SK-N-SH (cell line): ENCODE results near the gene GYS1. TPM values are rescaled to one million over a fixed set of nuclear protein-coding genes. Genes with fewer than 3 reads are reported as not detected.

Source experiments
- CTCF ChIA-PET: fragments of 300-600, 350-600 bp; formaldehyde crosslinking; extraction: SDS; loops from one replicate; lab custom pipeline; 2021; lab: Yijun Ruan, JAX
- POLR2A ChIA-PET: fragments of 350-600 bp; sonication (Branson Sonifier 250); formaldehyde crosslinking; extraction: SDS; loops from one replicate; lab custom pipeline; 2020; ENCODE audit warnings: antibody characterized with exemption, inconsistent platforms; lab: Yijun Ruan, JAX
- DNase-seq: peaks from one replicate; pipeline ENCODE4 v3.0.0; 2012
- H2AFZ ChIP-seq: fragments of 200-600 bp; sonication (generic); 2 replicates; pipeline ENCODE4 v1.8.1; 2016; ENCODE audit warnings: antibody characterized with exemption, mild to moderate bottlenecking, low read depth
- H3F3A ChIP-seq: fragments of 200-600 bp; sonication (generic); replicated peaks from 2 replicates; pipeline ENCODE3; 2016; ENCODE audit warnings: antibody characterized with exemption, mild to moderate bottlenecking; ENCODE audit not compliant: insufficient read depth
- H3K27ac ChIP-seq, 2 experiments: fragments of 200-500 bp in 1 of 2; fragments of 200-600 bp in 1 of 2; sonication (Bioruptor generic) in 1 of 2; sonication (generic), shearing (Covaris generic) in 1 of 2; 2 replicates each; pipeline versions ENCODE4 v1.5.1 to v1.6.1; 2014 to 2016; ENCODE audit warnings: low read depth in 2 of 2, inconsistent platforms in 1 of 2, low read length in 1 of 2, mild to moderate bottlenecking in 1 of 2, mixed read lengths in 1 of 2
- H3K27me3 ChIP-seq: fragments of 200-600 bp; sonication (generic), shearing (Covaris generic); 2 replicates; pipeline ENCODE4 v1.6.1; 2016; ENCODE audit warnings: mixed run types; ENCODE audit not compliant: insufficient read depth
- H3K36me3 ChIP-seq, 2 experiments: fragments of 200-500 bp in 1 of 2; fragments of 200-600 bp in 1 of 2; sonication (Bioruptor generic) in 1 of 2; sonication (generic) in 1 of 2; replicated peaks in 1 of 2; 2 replicates each; pipeline versions ENCODE3 to v1.5.1; 2014 to 2016; ENCODE audit warnings: low read length in 1 of 2, mild to moderate bottlenecking in 1 of 2; ENCODE audit not compliant: insufficient read depth in 2 of 2, control insufficient read depth in 1 of 2
- H3K4me1 ChIP-seq, 2 experiments: fragments of 200-500 bp in 1 of 2; fragments of 200-600 bp in 1 of 2; sonication (Bioruptor generic) in 1 of 2; sonication (generic), shearing (Covaris generic) in 1 of 2; 2 replicates each; pipeline versions ENCODE4 v1.5.1 to v1.6.1; 2014 to 2016; ENCODE audit warnings: low read depth in 1 of 2, low read length in 1 of 2, mixed run types in 1 of 2; ENCODE audit not compliant: insufficient read depth in 2 of 2, control insufficient read depth in 1 of 2
- H3K4me2 ChIP-seq: fragments of 200-600 bp; sonication (generic), shearing (Covaris generic); 2 replicates; pipeline ENCODE4 v1.6.1; 2017; ENCODE audit warnings: mixed run types
- H3K4me3 ChIP-seq, 2 experiments: fragments of 200-500 bp in 1 of 2; fragments of 200-600 bp in 1 of 2; sonication (Bioruptor generic) in 1 of 2; sonication (generic), shearing (Covaris generic) in 1 of 2; 2 replicates each; pipeline versions ENCODE4 v1.5.1 to v1.8.1; 2014 to 2016; ENCODE audit warnings: low read depth in 2 of 2, inconsistent platforms in 1 of 2, low read length in 1 of 2, mild to moderate bottlenecking in 1 of 2, mixed read lengths in 1 of 2, moderate library complexity in 1 of 2
- H3K79me2 ChIP-seq: fragments of 200-600 bp; sonication (generic); 2 replicates; pipeline ENCODE4 v1.8.1; 2017; ENCODE audit warnings: mild to moderate bottlenecking; ENCODE audit not compliant: insufficient read depth
- H3K9ac ChIP-seq: fragments of 200-600 bp; sonication (generic); 2 replicates; pipeline ENCODE4 v1.6.1; 2017; ENCODE audit warnings: mixed run types
- H3K9me2 ChIP-seq: fragments of 200-600 bp; sonication (generic); 2 replicates; pipeline ENCODE4 v1.6.1; 2017; ENCODE audit warnings: mixed run types
- H3K9me3 ChIP-seq: fragments of 200-600 bp; sonication (generic); 2 replicates; pipeline ENCODE4 v1.6.1; 2017; ENCODE audit warnings: mixed run types, mild to moderate bottlenecking, moderate library complexity
- H4K20me1 ChIP-seq: fragments of 200-600 bp; sonication (generic); 2 replicates; pipeline ENCODE4 v1.6.1; 2017; ENCODE audit warnings: mild to moderate bottlenecking, mixed run types; ENCODE audit not compliant: insufficient read depth
- CHD2 ChIP-seq: fragments of 150-350 bp; IDR thresholded peaks from 2 replicates; pipeline ENCODE4 v1.6.1; 2018; ENCODE audit warnings: low read length; ENCODE audit not compliant: partially characterized antibody
- FOSL2 ChIP-seq: IDR thresholded peaks from 2 replicates; pipeline ENCODE4 v1.4.0; 2012; ENCODE audit warnings: low read depth, mild to moderate bottlenecking, moderate library complexity, borderline replicate concordance
- FOXM1 ChIP-seq: IDR thresholded peaks from 2 replicates; pipeline ENCODE4 v1.4.0; 2012; ENCODE audit warnings: low read depth, mild to moderate bottlenecking
- GABPA ChIP-seq: IDR thresholded peaks from 2 replicates; pipeline ENCODE4 v1.4.0; 2012; ENCODE audit warnings: low read depth, mild to moderate bottlenecking
- IRF3 ChIP-seq: fragments of 150-350 bp; IDR thresholded peaks from 2 replicates; pipeline ENCODE4 v1.6.1; 2016; ENCODE audit warnings: mild to moderate bottlenecking, low read depth, low read length
- MAX ChIP-seq: IDR thresholded peaks from 2 replicates; pipeline ENCODE4 v1.4.0; 2012; ENCODE audit warnings: low read depth
- MEF2A ChIP-seq: IDR thresholded peaks from 2 replicates; pipeline ENCODE4 v1.4.0; 2012; ENCODE audit warnings: low read depth, borderline replicate concordance
- MXI1 ChIP-seq: IDR thresholded peaks from 2 replicates; pipeline ENCODE4 v1.6.1; 2012; ENCODE audit warnings: mild to moderate bottlenecking, low read depth, low read length, improper control_type of control experiment
- NRF1 ChIP-seq: IDR thresholded peaks from 2 replicates; pipeline ENCODE4 v1.6.1; 2012; ENCODE audit warnings: low read depth, mild to moderate bottlenecking, low read length
- REST ChIP-seq: IDR thresholded peaks from 2 replicates; pipeline ENCODE4 v1.6.1; 2012; ENCODE audit warnings: mild to moderate bottlenecking, low read depth, low read length, moderate library complexity
- RXRA ChIP-seq: IDR thresholded peaks from 2 replicates; pipeline ENCODE4 v1.4.0; 2012; ENCODE audit warnings: low read depth, mild to moderate bottlenecking, borderline replicate concordance
- SMC3 ChIP-seq: IDR thresholded peaks from 2 replicates; pipeline ENCODE4 v1.6.1; 2012; ENCODE audit warnings: low read depth, low read length, improper control_type of control experiment
- TAF1 ChIP-seq: IDR thresholded peaks from 2 replicates; pipeline ENCODE4 v1.6.1; 2012; ENCODE audit warnings: low read depth, mild to moderate bottlenecking, low read length, moderate library complexity, borderline replicate concordance
- TCF12 ChIP-seq: IDR thresholded peaks from 2 replicates; pipeline ENCODE4 v1.4.0; 2012
- TEAD4 ChIP-seq: IDR thresholded peaks from 2 replicates; pipeline ENCODE4 v1.4.0; 2012; ENCODE audit warnings: mild to moderate bottlenecking, borderline replicate concordance; ENCODE audit not compliant: insufficient read depth
- YY1 ChIP-seq: IDR thresholded peaks from 2 replicates; pipeline ENCODE4 v1.4.0; 2012; ENCODE audit warnings: low read depth, mild to moderate bottlenecking
- WGBS: methylation state at CpG from one replicate; pipeline ENCODE4 v1.1.6; 2017; ENCODE audit warnings: low lambda C conversion rate; 5-methylcytosine and 5-hydroxymethylcytosine counted together
- polyA plus RNA-seq, 3 experiments: library from polyadenylated mRNA; depleted of rRNA; stranded (reverse); fragments of >200 nt; gene quantifications; 2 replicates each; pipeline ENCODE4 v1.2.3, GENCODE V29; 2012
- TF ChIP-seq, protein P1 (sequence below): IDR thresholded peaks from 2 replicates; pipeline ENCODE4 v1.4.0; 2012; ENCODE audit warnings: low read depth, borderline replicate concordance

Gene GYS1
- polyA plus RNA-seq, 1 of the 3 experiments (the other 2 are of a cell fraction): 25.3 TPM

DNA sequence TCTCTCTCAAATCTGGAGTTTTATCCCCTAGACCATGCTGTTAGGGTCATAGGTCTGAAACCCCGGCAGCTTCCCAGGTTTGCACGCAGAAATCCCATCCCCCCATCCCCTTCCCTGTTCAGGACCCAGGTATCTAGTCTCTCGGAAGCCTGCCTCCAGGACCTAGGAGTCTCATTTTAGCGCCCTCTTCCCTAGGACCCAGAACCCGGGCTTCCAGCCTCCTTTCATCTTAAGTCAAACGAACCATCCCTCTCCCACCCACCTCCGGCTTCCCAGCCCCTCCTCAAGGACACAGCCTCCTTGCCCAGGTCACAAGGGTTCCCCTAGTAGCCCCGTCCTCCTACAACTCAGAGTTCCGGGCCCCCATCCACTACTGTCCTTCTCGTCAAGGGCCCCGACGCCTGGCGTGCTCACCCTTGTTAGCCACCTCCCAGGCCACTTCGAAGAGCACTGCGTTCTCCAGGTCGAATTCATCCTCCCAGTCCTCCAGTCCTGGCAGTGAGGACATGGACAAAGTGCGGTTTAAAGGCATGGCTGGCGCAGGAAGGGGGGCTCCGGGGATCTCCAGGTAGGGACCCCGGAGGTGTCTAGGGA, 431 bp downstream of the GYS1 start:
- Histone ChIP-seq H3K27me3 (no peaks in the 10 kb centered on the region), H3K4me1 (peaks cover 0 to 17% of the 10 kb centered on the region in 2 experiments; a peak in 1 of 4 replicates), H3K79me2 (peaks cover 80% of the 10 kb centered on the region), H3K9me3 (no peaks in the 10 kb centered on the region), H3K27ac (peak overlapping the region; percentile 58 to 82), H3K36me3 (peaks cover 0 to 15% of the 10 kb centered on the region in 2 experiments), H3K4me2 (peak overlapping the region; percentile 100), H3K9ac (peak overlapping the region; percentile 96), H3K9me2 (no peaks in the 10 kb centered on the region), H3F3A (peaks cover 8% of the 10 kb centered on the region), H2AFZ (peak overlapping the region; percentile 69), H3K4me3 (peak overlapping the region; percentile 74 to 99), H4K20me1 (no peaks in the 10 kb centered on the region)
- TF ChIP-seq TCF12 (no peak), MAX (peak; percentile 10; the same call in 1 of the 2 replicates)
- WGBS: under 1% methylated on average over 17 of the region's 20 CpGs
- CTCF ChIA-PET: interaction anchor here (0.9 to 6.2 kb wide), 18 partner anchors 10 to 213 kb away, joined by 3 to 54 read pairs (median 10); partner anchors contain the start of gene FTL
- peak; percentile 51 for DNase-seq
- POLR2A ChIA-PET: interaction anchor here (0.9 to 1.1 kb wide), 2 partner anchors 9 to 27 kb away, joined by 3 to 5 read pairs; no protein-coding TSS in a partner anchor

DNA sequence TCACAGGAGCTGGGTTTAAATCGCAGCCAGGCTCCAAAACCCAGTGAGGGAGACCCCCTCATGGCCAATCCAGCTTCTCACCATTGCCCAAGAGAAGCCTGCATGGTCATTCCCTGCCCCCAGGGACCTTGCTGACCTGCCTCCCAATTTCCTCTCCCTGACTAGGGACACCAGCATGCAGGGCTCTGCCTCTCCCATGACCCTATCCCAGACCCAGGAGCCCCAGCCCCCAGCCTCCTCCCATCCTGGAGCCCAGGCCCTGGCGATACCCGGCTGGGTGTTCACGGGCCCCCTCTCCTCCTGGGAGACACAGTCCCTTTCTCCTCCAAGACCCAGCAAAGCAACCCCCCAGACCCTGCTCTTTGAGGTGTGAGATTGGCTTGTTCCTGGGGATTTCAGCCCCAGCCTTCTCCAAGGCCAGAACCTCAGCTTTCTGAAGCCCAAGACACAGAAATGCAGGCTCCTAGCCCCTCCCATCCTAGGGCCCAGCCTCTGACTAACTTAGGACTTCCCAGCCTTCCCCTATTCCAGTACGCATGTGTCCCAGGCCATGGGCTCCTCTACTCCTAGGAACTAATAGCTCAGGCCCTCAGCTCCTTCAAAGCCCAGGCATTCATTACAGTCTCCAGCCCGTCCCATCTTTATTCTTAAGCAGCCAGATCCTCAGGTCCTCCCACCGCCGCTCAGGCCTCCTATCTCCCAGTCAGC, 1.1 kb downstream of the GYS1 start:
- peak overlapping the region; percentile 58 to 82; a peak in 3 of 4 replicates for H3K27ac ChIP-seq
- peak overlapping the region; percentile 100 for H3K4me2 ChIP-seq
- no peaks in the 10 kb centered on the region for H4K20me1 ChIP-seq
- no peaks in the 10 kb centered on the region for H3K27me3 ChIP-seq
- ChIA-PET CTCF (interaction anchor here (0.9 to 6.2 kb wide), 9 partner anchors 8 to 204 kb away, joined by 3 to 54 read pairs (median 12); partner anchors contain the start of gene FTL), POLR2A (interaction anchor here (0.6 kb wide), 1 partner anchor 253 kb away, joined by 3 read pairs; no protein-coding TSS in a partner anchor)
- H3F3A ChIP-seq: peaks cover 8% of the 10 kb centered on the region
- peak overlapping the region; percentile 74 to 99 for H3K4me3 ChIP-seq
- peak overlapping the region; percentile 96 for H3K9ac ChIP-seq
- peak overlapping the region; percentile 69; the same call in 1 of the 2 replicates for H2AFZ ChIP-seq
- H3K36me3 ChIP-seq: peaks cover 0 to 21% of the 10 kb centered on the region in 2 experiments
- peaks cover 0 to 17% of the 10 kb centered on the region in 2 experiments; a peak in 1 of 4 replicates for H3K4me1 ChIP-seq
- H3K9me2 ChIP-seq: no peaks in the 10 kb centered on the region
- DNase-seq: peak; percentile 59
- WGBS: 38% methylated on average over 6 of the region's 8 CpGs
- peaks cover 73% of the 10 kb centered on the region for H3K79me2 ChIP-seq
- no peaks in the 10 kb centered on the region for H3K9me3 ChIP-seq
- TF ChIP-seq, protein P1, sequence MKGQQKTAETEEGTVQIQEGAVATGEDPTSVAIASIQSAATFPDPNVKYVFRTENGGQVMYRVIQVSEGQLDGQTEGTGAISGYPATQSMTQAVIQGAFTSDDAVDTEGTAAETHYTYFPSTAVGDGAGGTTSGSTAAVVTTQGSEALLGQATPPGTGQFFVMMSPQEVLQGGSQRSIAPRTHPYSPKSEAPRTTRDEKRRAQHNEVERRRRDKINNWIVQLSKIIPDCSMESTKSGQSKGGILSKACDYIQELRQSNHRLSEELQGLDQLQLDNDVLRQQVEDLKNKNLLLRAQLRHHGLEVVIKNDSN: no peak
- peak; percentile 56; the same call in 1 of the 2 replicates for TF ChIP-seq TAF1
- no peak for TF ChIP-seq TEAD4
- TF ChIP-seq REST: no peak
- TF ChIP-seq IRF3: no peak
- TF ChIP-seq FOSL2: no peak
- no peak for TF ChIP-seq FOXM1
- TF ChIP-seq YY1: no peak
- TF ChIP-seq CHD2: no peak
- no peak for TF ChIP-seq MEF2A
- no peak for TF ChIP-seq GABPA
- no peak for TF ChIP-seq SMC3
- no peak; the same call in 1 of the 2 replicates for TF ChIP-seq MXI1
- TF ChIP-seq RXRA: no peak
- TF ChIP-seq NRF1: peak; percentile 48
